Neural progenitor cell (in vitro differentiated cells): ENCODE results near the gene CLPTM1. TPM values are rescaled to one million over a fixed set of nuclear protein-coding genes. Genes with fewer than 3 reads are reported as not detected.
"Not testable (repeated sequence)": the region's sequence is repeated elsewhere in the genome, so short reads cannot be mapped to it uniquely, and the experiment has no call there.

ENCODE experiments used
- DNase-seq: peaks from one replicate; pipeline ENCODE4 v3.0.0-alpha.2; 2016; ENCODE audit warnings: low spot score
- H2AFZ ChIP-seq: fragments of 200-600 bp; sonication (generic); replicated peaks from 2 replicates; pipeline ENCODE4 v1.6.1; 2016; ENCODE audit warnings: antibody characterized with exemption
- H3F3A ChIP-seq: fragments of 200-600 bp; sonication (generic); 2 replicates; pipeline ENCODE4 v1.6.1; 2016; ENCODE audit warnings: antibody characterized with exemption, low read depth
- H3K27ac ChIP-seq: fragments of 200-600 bp; sonication (generic); 2 replicates; pipeline ENCODE4 v1.5.1; 2016; ENCODE audit warnings: mild to moderate bottlenecking
- H3K27me3 ChIP-seq: fragments of 200-600 bp; sonication (generic); 2 replicates; pipeline ENCODE4 v1.6.1; 2016; ENCODE audit warnings: mild to moderate bottlenecking, moderate library complexity
- H3K36me3 ChIP-seq: fragments of 200-600 bp; sonication (generic); 2 replicates; pipeline ENCODE4 v1.5.1; 2016
- H3K4me1 ChIP-seq: fragments of 200-600 bp; sonication (generic); 2 replicates; pipeline ENCODE4 v1.6.1; 2016; ENCODE audit warnings: mixed run types
- H3K4me2 ChIP-seq: fragments of 200-600 bp; sonication (generic); 2 replicates; pipeline ENCODE4 v1.6.1; 2016
- H3K4me3 ChIP-seq: fragments of 200-600 bp; sonication (generic); 2 replicates; pipeline ENCODE4 v1.5.1; 2016
- H3K79me2 ChIP-seq: fragments of 200-600 bp; sonication (generic); 2 replicates; pipeline ENCODE4 v1.6.1; 2016; ENCODE audit warnings: low read depth
- H3K9ac ChIP-seq: fragments of 200-600 bp; sonication (generic); 2 replicates; pipeline ENCODE4 v1.6.1; 2016
- H3K9me3 ChIP-seq: fragments of 200-600 bp; sonication (generic); 2 replicates; pipeline ENCODE4 v1.5.1; 2016; ENCODE audit warnings: low read depth
- H4K20me1 ChIP-seq: fragments of 200-600 bp; sonication (generic); 2 replicates; pipeline ENCODE4 v1.6.1; 2016; ENCODE audit warnings: low read depth
- H3K27ac Mint-ChIP-seq: 3 replicates; pipeline ENCODE4 v1.8.0; 2021; ENCODE audit warnings: mixed read lengths
- H3K27me3 Mint-ChIP-seq: 2 replicates; pipeline ENCODE4 v1.8.0; 2022; ENCODE audit warnings: low read depth, mild to moderate bottlenecking, inconsistent platforms, moderate library complexity, mixed read lengths; ENCODE audit not compliant: insufficient read depth
- H3K36me3 Mint-ChIP-seq: 3 replicates; pipeline ENCODE4 v1.8.0; 2021; ENCODE audit warnings: mixed read lengths
- H3K4me1 Mint-ChIP-seq: 3 replicates; pipeline ENCODE4 v1.8.0; 2021; ENCODE audit warnings: mixed read lengths
- H3K4me3 Mint-ChIP-seq: 3 replicates; pipeline ENCODE4 v1.8.0; 2021; ENCODE audit warnings: mild to moderate bottlenecking, moderate library complexity, mixed read lengths
- H3K9me3 Mint-ChIP-seq: 3 replicates; pipeline ENCODE4 v1.8.0; 2020; ENCODE audit warnings: mixed read lengths
- CTCF ChIP-seq: fragments of 200-600 bp; sonication (generic); IDR thresholded peaks from 2 replicates; pipeline ENCODE4 v1.5.1; 2017; ENCODE audit warnings: antibody characterized with exemption, mild to moderate bottlenecking
- EZH2 ChIP-seq: fragments of 200-600 bp; sonication (generic); IDR thresholded peaks from 2 replicates; pipeline ENCODE4 v1.6.1; 2017; ENCODE audit warnings: antibody characterized with exemption, mild to moderate bottlenecking, moderate library complexity
- EZH2phosphoT487 ChIP-seq: fragments of 200-600 bp; sonication (generic); IDR thresholded peaks from 2 replicates; pipeline ENCODE4 v1.6.1; 2017; ENCODE audit warnings: antibody characterized with exemption
- total RNA-seq: library from RNA; depleted of rRNA; stranded (reverse); fragments of >200 nt; gene quantifications from 2 replicates; pipeline ENCODE4 v1.2.3, GENCODE V29; 2015; ENCODE audit warnings: low replicate concordance

CLPTM1 gene
- total RNA-seq, 1 donor from 2014 or later = 12.1 TPM

- no peak overlapping the region for H3K27ac ChIP-seq
- no peaks in the 10 kb centered on the region for H3K9me3 ChIP-seq
- Mint-ChIP-seq H3K27ac (peak overlapping the region; percentile 89), H3K4me3 (no peak overlapping the region), H3K4me1 (peaks cover 11% of the 10 kb centered on the region), H3K27me3 (peaks cover 10% of the 10 kb centered on the region), H3K36me3 (no peaks in the 10 kb centered on the region), H3K9me3 (no peaks in the 10 kb centered on the region)
- H3K4me2 ChIP-seq = no peak overlapping the region
- H3K4me3 ChIP-seq = no peak overlapping the region
- no peaks in the 10 kb centered on the region for H3K27me3 ChIP-seq
- H3K9ac ChIP-seq = no peak overlapping the region
- no peak overlapping the region for H2AFZ ChIP-seq
- TF ChIP-seq EZH2 = no peak
- no peak for TF ChIP-seq CTCF
- no peak for TF ChIP-seq EZH2phosphoT487
- H3F3A ChIP-seq = no peaks in the 10 kb centered on the region
- no peaks in the 10 kb centered on the region for H3K79me2 ChIP-seq
- H3K36me3 ChIP-seq = no peaks in the 10 kb centered on the region
- no peaks in the 10 kb centered on the region for H3K4me1 ChIP-seq
- no peak for DNase-seq
- no peaks in the 10 kb centered on the region for H4K20me1 ChIP-seq
Measured at GRCh38 chr19:44925114-44925891, 29.9 kb upstream of the CLPTM1 start.

GRCh38 chr19:44926245-44927077 lies 28.7 kb upstream of the CLPTM1 start:
- H3F3A ChIP-seq, H3K36me3 Mint-ChIP-seq, DNase-seq, H3K36me3 ChIP-seq, H3K27ac ChIP-seq, H3K9me3 ChIP-seq, H3K27me3 ChIP-seq, H4K20me1 ChIP-seq, H3K9me3 Mint-ChIP-seq, H3K79me2 ChIP-seq, H3K4me3 ChIP-seq, H3K9ac ChIP-seq, H3K4me1 ChIP-seq, H3K27ac Mint-ChIP-seq: not testable (repeated sequence)
- Histone ChIP-seq H3K4me2 (peak overlapping the region; percentile 43), H2AFZ (peak overlapping the region; percentile 93)
- Mint-ChIP-seq H3K4me1 (peaks cover 11% of the 10 kb centered on the region), H3K27me3 (peaks cover 13% of the 10 kb centered on the region), H3K4me3 (peak overlapping the region; percentile 35)

- Histone ChIP-seq H3K9me3 (no peaks in the 10 kb centered on the region), H3K4me3 (no peak overlapping the region), H3F3A (no peaks in the 10 kb centered on the region), H3K4me2 (no peak overlapping the region), H3K27me3 (no peaks in the 10 kb centered on the region), H2AFZ (no peak overlapping the region), H4K20me1 (no peaks in the 10 kb centered on the region), H3K9ac (no peak overlapping the region), H3K27ac (no peak overlapping the region), H3K36me3 (no peaks in the 10 kb centered on the region), H3K79me2 (no peaks in the 10 kb centered on the region), H3K4me1 (no peaks in the 10 kb centered on the region)
- H3K4me1 Mint-ChIP-seq = peaks cover 11% of the 10 kb centered on the region
- DNase-seq = no peak
- H3K9me3 Mint-ChIP-seq = no peaks in the 10 kb centered on the region
- no peaks in the 10 kb centered on the region for H3K36me3 Mint-ChIP-seq
- TF ChIP-seq EZH2 (no peak), EZH2phosphoT487 (no peak), CTCF (no peak)
- peaks cover 12% of the 10 kb centered on the region for H3K27me3 Mint-ChIP-seq
- H3K4me3 Mint-ChIP-seq = no peak overlapping the region
- H3K27ac Mint-ChIP-seq = no peak overlapping the region
Measured at GRCh38 chr19:44927746-44928145, 27.4 kb upstream of the CLPTM1 start.

GRCh38 chr19:44930088-44930487 lies 25.1 kb upstream of the CLPTM1 start:
- Mint-ChIP-seq H3K9me3 (no peaks in the 10 kb centered on the region), H3K36me3 (no peaks in the 10 kb centered on the region), H3K4me1 (peaks cover 11% of the 10 kb centered on the region), H3K27me3 (peaks cover 15% of the 10 kb centered on the region), H3K4me3 (no peak overlapping the region), H3K27ac (no peak overlapping the region)
- H3K27ac ChIP-seq = no peak overlapping the region
- TF ChIP-seq EZH2 = no peak
- no peak for TF ChIP-seq CTCF
- TF ChIP-seq EZH2phosphoT487 = no peak
- no peak overlapping the region for H3K9ac ChIP-seq
- no peaks in the 10 kb centered on the region for H4K20me1 ChIP-seq
- no peaks in the 10 kb centered on the region for H3K36me3 ChIP-seq
- no peak overlapping the region for H3K4me2 ChIP-seq
- no peaks in the 10 kb centered on the region for H3K9me3 ChIP-seq
- H3K27me3 ChIP-seq = no peaks in the 10 kb centered on the region
- H3F3A ChIP-seq = no peaks in the 10 kb centered on the region
- H2AFZ ChIP-seq = no peak overlapping the region
- no peaks in the 10 kb centered on the region for H3K79me2 ChIP-seq
- no peak overlapping the region for H3K4me3 ChIP-seq
- no peak for DNase-seq
- no peaks in the 10 kb centered on the region for H3K4me1 ChIP-seq
